GM18498 (cell line): ENCODE data around the gene TOMM20L.
"Not testable (repeated sequence)": the region's sequence is repeated elsewhere in the genome, so short reads cannot be mapped to it uniquely, and the experiment has no call there.

ENCODE experiments used
- ATAC-seq: cut with Tn5 transposase; IDR thresholded peaks from one replicate; pipeline ENCODE4 v1.9.1; 2021; ENCODE audit warnings: mild to moderate bottlenecking, moderate library complexity; ENCODE audit not compliant: unreplicated experiment

TOMM20L gene

GRCh38 chr14:58395812-58396788, at the start of gene TOMM20L:
Gene TOMM20L, plus strand, starts transcription at chr14:58395930. Its CDS starts 28 bp downstream, at chr14:58395958.
- peak; percentile 96 for ATAC-seq

GRCh38 chr14:58353516-58354299, 42.0 kb upstream of the TOMM20L start:
- no peak for ATAC-seq

DNA sequence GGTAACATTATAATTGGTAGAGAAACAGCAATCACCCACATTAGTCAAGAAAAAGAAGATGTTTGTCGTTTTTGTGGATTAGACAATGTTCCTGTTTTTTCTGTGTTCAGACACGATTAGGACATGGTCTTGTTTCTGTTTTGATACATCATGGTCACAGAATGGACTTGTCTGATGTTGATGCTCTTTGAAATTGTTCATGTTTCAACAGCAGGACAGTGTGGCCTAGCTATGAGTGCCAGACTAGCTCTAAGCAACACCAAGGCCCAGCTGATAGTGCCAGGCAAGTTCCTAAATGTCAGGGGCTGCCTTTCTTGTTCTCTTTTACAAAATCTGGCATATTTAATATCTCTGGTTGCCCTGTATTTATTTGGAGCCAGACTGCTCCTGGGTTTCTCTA, 40.9 kb upstream of the TOMM20L start:
- ATAC-seq: no peak

DNA sequence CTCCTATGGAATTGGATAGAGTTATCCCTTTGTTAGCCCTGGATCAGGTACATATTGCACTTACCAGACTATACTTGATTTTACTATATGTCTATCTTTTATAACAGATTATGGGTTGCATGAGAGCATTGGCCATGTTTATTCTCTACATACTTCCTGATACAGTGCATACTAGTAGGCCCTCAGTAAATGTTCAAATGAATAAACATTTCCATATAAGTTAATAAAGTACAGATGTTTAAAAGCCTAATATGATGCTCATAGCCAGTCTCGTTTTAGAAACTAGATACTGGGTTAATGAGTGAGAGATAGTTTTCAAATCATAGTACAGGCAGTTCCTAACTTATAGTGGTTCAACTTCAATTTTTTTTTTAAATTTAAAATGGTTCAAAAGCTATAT, 39.5 kb upstream of the TOMM20L start:
- no peak for ATAC-seq

DNA sequence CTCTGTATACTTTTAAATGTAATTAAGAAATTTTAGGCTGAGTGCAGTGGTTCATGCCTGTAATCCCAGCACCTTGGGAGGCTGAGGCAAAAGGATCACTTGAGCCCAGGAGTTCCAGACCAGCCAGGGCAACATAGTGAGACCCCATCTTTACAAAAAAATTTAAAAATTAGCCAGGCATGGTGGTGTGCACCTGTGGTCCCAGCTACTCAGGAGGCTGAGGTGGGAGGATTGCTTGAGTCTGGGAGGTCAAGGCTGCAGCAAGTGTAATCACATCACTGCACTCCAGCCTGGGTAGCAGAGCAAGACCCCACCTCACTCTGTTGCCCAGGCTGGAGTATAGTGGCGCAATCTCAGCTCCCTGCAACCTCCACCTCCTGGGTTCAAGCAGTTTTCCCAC, 33.5 kb upstream of the TOMM20L start:
- not testable (repeated sequence) for ATAC-seq

GRCh38 chr14:58362798-58363412, 32.8 kb upstream of the TOMM20L start:
- no peak for ATAC-seq

DNA sequence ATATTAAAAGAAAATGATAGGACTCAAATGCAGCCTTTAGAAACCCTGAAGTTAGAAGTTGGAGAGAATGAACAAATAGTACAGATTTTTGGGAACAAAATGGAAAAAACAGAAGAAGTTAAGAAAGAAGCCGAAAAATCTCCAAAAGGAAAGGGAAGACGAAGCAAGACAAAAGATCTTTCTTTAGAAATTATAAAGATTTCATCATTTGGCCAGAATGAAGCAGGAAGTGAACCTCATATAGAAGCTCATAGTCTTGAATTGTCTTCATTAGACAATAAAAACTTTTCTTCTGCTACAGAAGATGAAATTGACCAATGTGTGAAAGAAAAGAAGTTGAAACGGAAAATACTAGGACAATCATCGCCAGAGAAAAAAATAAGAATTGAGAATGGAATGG, 31.4 kb upstream of the TOMM20L start:
- ATAC-seq: no peak

- ATAC-seq: no peak
These were observed 28.4 kb upstream of the TOMM20L start for GRCh38 chr14:58367296-58367695.

DNA sequence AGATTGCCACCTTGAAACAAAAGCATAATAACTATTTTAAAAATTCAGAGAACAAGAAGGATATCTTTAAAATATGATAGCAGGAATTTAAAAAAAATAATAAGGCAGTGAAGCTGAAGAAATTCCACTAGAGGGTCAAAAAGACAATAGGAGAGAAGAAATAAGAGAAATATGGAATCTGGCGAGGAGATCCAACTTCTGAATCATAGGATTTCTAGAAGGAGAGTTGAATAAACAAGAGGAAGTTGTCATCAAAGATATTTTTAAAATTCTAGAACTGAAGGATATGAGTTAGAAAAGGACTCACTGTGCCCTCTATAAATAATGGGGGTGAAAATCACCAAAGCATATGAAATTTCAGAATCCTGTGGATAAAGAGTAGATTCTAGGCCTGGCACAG, 26.8 kb upstream of the TOMM20L start:
- no peak for ATAC-seq

- no peak for ATAC-seq
These were observed 18.9 kb upstream of the TOMM20L start for GRCh38 chr14:58376791-58377190.

DNA sequence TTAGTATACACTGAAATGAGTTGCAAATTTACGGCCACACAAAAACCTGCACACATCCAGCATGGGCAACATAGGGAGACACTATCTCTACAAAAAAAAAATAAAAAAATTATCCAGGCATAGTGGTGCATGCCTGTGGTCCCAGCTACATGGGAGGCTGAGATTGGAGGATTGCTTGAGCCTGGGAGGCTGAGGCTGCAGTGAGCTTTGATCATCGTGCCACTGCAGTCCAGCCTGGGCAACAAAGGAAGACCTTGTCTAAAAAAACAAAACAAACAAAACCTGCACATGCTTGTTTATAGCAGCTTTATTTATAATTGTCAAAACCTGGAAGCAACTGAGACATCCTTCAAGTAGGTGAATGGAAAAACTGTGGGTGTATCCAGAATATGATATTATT, 4.9 kb upstream of the TOMM20L start:
- ATAC-seq: no peak

GRCh38 chr14:58395562-58395811, 243 bp upstream of the TOMM20L start:
- no peak for ATAC-seq

DNA sequence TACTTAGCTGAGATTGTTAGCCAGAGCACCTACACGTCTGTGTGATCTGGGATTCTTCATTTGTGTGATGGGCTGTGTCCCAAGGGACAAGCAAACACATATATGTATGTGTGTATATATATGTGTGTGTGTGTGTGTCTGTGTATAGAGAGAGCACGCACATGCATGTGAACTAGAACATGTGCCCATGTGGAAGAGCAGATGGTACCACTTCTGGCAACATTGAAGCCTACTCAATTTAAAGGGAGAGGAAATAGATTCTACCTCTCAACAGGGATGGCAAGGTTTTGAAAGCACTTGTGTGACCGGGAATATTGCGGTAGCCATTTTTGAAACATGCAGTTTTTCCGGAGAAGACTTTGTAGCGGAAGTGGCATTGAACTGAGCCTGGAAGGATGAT, 1.4 kb downstream of the TOMM20L start:
- ATAC-seq: no peak

GRCh38 chr14:58398495-58398894, 2.8 kb downstream of the TOMM20L start:
- no peak for ATAC-seq

DNA sequence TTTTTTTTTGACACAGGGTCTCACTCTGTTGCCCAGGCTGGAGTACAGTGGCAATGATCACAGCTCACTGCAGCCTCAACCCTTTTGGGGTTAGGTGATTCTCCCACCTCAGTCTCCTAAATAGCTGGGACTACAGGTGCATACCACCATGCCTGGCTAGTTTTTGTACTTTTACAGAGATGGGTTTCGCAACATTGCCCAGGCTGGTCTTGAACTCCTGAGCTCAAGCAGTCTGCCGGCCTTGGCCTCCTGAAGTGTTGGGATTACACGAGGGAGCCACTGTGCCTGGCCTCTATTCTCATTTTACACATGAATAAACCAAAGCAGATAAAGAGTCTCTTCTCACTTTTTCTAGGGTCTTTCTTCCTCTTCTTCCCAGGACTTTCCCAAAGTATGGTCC, 3.2 kb downstream of the TOMM20L start:
- ATAC-seq: no peak

DNA sequence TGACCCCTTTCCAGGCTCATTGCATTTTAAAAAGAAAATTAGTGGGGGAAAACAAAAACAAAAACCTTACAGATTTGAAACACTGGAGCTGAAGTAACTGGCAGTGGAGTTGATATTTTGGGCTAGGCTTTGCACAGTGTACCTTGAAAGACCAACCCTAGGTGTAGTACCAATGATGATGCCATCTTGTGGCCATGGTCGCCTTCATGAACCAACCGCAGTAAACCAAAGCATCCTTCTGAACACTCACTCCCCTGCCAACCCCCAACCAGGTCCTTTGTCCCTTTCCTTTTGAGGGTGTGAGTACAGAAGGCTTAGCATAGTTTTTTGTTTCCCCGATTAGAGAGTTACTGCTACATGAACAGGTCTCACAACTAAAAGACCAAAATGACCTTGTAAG, 5.9 kb downstream of the TOMM20L start:
- ATAC-seq: no peak

- ATAC-seq: no peak
These were observed 13.0 kb downstream of the TOMM20L start for GRCh38 chr14:58408681-58409215.

GRCh38 chr14:58414845-58415244, 19.1 kb downstream of the TOMM20L start:
- ATAC-seq: no peak

GRCh38 chr14:58415636-58416547, 20.2 kb downstream of the TOMM20L start:
- ATAC-seq: no peak

DNA sequence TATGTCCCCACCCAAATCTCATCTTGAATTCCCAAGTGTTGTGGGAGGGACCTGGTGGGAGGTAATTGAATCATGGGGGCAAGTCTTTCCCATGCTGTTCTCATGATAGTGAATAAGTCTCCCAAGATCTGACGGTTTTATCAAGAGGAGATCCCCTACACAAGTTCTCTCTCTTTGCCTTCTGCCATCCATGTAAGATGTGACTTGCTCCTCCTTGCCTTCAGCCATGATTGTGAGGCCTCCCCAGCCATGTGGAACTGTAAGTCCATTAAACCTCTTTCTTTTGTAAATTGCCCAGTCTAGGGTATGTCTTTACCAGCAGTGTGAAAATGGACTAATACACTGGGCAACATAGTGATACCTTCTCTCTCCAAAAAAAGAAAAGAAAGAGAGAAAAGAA, 21.2 kb downstream of the TOMM20L start:
- ATAC-seq: not testable (repeated sequence)
